Smooth muscle cell (in vitro differentiated cells): Measurements from ENCODE around the gene GPR179. TPM values are rescaled to one million over a fixed set of nuclear protein-coding genes. Genes with fewer than 3 reads are reported as not detected.

Experiments
- DNase-seq: peaks from one replicate; lab custom pipeline; 2025; ENCODE audit not compliant: unreplicated experiment; lab: John Stamatoyannopoulos, UW
- H2AFZ ChIP-seq: fragments of 200-600 bp; sonication (generic); 2 replicates; pipeline ENCODE4 v1.6.0; 2016; ENCODE audit warnings: antibody characterized with exemption, low read depth, mild to moderate bottlenecking
- H3F3A ChIP-seq: fragments of 200-600 bp; sonication (generic); 2 replicates; pipeline ENCODE4 v1.6.0; 2017; ENCODE audit warnings: antibody characterized with exemption, low read depth
- H3K27ac ChIP-seq: fragments of 200-600 bp; sonication (generic); 2 replicates; pipeline ENCODE4 v1.5.1; 2016; ENCODE audit warnings: low read depth, mild to moderate bottlenecking
- H3K27me3 ChIP-seq: fragments of 200-600 bp; sonication (generic); 2 replicates; pipeline ENCODE4 v1.6.1; 2016; ENCODE audit warnings: low read depth, mild to moderate bottlenecking
- H3K36me3 ChIP-seq: fragments of 200-600 bp; sonication (generic); 2 replicates; pipeline ENCODE4 v1.5.1; 2016; ENCODE audit warnings: low read depth
- H3K4me1 ChIP-seq: fragments of 200-600 bp; sonication (generic); 2 replicates; pipeline ENCODE4 v1.5.1; 2016; ENCODE audit warnings: low read depth
- H3K4me2 ChIP-seq: fragments of 200-600 bp; sonication (generic); 2 replicates; pipeline ENCODE4 v1.6.0; 2016; ENCODE audit warnings: mild to moderate bottlenecking
- H3K4me3 ChIP-seq: fragments of 200-600 bp; sonication (generic); 2 replicates; pipeline ENCODE4 v1.5.1; 2016; ENCODE audit warnings: mild to moderate bottlenecking
- H3K79me2 ChIP-seq: fragments of 200-600 bp; sonication (generic); 2 replicates; pipeline ENCODE4 v1.6.0; 2016; ENCODE audit warnings: low read depth, mild to moderate bottlenecking
- H3K9ac ChIP-seq: fragments of 200-600 bp; sonication (generic); 2 replicates; pipeline ENCODE4 v1.6.0; 2016; ENCODE audit warnings: low read depth
- H3K9me3 ChIP-seq: fragments of 200-600 bp; sonication (generic); replicated peaks from 2 replicates; pipeline ENCODE4 v1.5.1; 2016; ENCODE audit warnings: low read depth
- H4K20me1 ChIP-seq: fragments of 200-600 bp; sonication (generic); 2 replicates; pipeline ENCODE4 v1.6.0; 2016; ENCODE audit warnings: low read depth
- WGBS: methylation state at CpG from one replicate; pipeline ENCODE4 v1.1.7; 2016; ENCODE audit warnings: low lambda C conversion rate; 5-methylcytosine and 5-hydroxymethylcytosine counted together
- polyA plus RNA-seq: library from polyadenylated mRNA; unstranded; fragments of >200 nt; fragmentation: Nextera tagmentation; extraction: Ambion mirVana; gene quantifications from 2 replicates; pipeline ENCODE4 v1.2.1, GENCODE V29; 2016
- total RNA-seq: library from RNA; depleted of rRNA; stranded (reverse); fragments of >200 nt; gene quantifications from 2 replicates; pipeline ENCODE4 v1.2.3, GENCODE V29; 2014
- TF ChIP-seq, protein P1 (sequence below): fragments of 200-600 bp; sonication (generic); IDR thresholded peaks from 2 replicates; pipeline ENCODE4 v1.5.1; 2017; ENCODE audit warnings: borderline replicate concordance, mild to moderate bottlenecking, antibody characterized with exemption; ENCODE audit not compliant: insufficient read depth, poor library complexity, severe bottlenecking

The GPR179 gene, protein sequence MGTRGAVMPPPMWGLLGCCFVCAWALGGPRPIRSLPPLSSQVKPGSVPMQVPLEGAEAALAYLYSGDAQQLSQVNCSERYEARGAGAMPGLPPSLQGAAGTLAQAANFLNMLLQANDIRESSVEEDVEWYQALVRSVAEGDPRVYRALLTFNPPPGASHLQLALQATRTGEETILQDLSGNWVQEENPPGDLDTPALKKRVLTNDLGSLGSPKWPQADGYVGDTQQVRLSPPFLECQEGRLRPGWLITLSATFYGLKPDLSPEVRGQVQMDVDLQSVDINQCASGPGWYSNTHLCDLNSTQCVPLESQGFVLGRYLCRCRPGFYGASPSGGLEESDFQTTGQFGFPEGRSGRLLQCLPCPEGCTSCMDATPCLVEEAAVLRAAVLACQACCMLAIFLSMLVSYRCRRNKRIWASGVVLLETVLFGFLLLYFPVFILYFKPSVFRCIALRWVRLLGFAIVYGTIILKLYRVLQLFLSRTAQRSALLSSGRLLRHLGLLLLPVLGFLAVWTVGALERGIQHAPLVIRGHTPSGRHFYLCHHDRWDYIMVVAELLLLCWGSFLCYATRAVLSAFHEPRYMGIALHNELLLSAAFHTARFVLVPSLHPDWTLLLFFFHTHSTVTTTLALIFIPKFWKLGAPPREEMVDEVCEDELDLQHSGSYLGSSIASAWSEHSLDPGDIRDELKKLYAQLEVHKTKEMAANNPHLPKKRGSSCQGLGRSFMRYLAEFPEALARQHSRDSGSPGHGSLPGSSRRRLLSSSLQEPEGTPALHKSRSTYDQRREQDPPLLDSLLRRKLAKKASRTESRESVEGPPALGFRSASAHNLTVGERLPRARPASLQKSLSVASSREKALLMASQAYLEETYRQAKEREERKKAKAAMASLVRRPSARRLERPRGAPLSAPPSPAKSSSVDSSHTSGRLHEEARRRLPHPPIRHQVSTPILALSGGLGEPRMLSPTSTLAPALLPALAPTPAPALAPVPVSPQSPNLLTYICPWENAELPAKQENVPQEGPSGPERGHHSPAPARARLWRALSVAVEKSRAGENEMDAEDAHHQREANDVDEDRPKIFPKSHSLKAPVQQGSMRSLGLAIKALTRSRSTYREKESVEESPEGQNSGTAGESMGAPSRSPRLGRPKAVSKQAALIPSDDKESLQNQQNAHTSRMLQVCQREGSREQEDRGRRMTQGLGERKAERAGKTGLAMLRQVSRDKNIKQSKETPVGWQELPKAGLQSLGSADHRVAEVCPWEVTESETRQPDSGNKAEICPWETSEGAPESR (N-terminal part only)
- total RNA-seq: not detected in 2 replicates
- 0.04 TPM in 1 of 2 replicates, not detected in the other for polyA plus RNA-seq

DNA sequence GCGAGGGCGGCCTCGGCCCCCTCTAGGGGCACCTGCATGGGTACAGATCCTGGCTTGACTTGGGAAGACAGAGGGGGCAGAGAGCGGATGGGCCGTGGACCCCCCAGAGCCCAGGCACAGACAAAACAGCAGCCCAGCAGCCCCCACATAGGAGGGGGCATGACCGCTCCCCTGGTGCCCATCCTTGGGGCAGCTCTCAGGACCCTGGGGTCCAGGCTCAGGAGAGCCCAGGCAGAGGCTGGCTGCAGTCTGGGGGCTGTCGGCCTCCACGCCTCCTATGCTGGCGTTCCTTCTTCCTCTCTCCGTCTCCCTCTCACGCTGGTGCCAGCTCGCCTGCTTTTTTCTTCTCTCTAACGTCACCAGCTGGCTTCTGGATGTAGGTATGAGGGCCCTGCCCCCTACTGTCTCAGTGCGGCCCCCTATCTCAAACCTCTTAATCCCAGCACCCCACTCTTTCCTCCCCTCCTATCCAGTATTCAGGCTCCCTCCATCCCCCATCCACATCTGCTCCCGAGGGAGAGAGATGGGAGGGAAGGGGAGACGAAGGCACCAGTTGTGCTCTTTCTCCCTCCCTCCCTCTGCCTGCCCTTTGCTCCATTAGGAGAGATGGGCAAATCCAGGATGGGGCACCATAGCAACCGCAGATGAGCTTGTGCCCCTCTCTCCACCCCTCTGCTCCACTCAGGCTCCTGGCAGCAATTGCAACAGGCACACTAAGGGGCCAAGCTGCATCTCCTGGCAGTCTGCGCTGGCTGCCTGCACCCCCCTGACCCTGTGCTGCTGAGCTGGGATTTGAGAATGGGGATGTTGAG is at the start of gene GPR179:
GPR179 (minus strand) TSS at position 349 of the 812 bp plus-strand sequence; CDS start at position 182, 167 bp downstream.
- TF ChIP-seq, protein P1, sequence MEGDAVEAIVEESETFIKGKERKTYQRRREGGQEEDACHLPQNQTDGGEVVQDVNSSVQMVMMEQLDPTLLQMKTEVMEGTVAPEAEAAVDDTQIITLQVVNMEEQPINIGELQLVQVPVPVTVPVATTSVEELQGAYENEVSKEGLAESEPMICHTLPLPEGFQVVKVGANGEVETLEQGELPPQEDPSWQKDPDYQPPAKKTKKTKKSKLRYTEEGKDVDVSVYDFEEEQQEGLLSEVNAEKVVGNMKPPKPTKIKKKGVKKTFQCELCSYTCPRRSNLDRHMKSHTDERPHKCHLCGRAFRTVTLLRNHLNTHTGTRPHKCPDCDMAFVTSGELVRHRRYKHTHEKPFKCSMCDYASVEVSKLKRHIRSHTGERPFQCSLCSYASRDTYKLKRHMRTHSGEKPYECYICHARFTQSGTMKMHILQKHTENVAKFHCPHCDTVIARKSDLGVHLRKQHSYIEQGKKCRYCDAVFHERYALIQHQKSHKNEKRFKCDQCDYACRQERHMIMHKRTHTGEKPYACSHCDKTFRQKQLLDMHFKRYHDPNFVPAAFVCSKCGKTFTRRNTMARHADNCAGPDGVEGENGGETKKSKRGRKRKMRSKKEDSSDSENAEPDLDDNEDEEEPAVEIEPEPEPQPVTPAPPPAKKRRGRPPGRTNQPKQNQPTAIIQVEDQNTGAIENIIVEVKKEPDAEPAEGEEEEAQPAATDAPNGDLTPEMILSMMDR: no peak
- Histone ChIP-seq H3K36me3 (no peaks in the 10 kb centered on the region), H2AFZ (no peak within 1 kb of the TSS), H3F3A (no peaks in the 10 kb centered on the region), H3K27ac (no peak within 1 kb of the TSS), H3K79me2 (no peaks in the 10 kb centered on the region), H3K9me3 (no peaks in the 10 kb centered on the region), H3K27me3 (no peaks in the 10 kb centered on the region), H3K4me2 (no peak within 1 kb of the TSS), H3K4me1 (no peaks in the 10 kb centered on the region), H3K9ac (no peak within 1 kb of the TSS), H3K4me3 (no peak within 1 kb of the TSS), H4K20me1 (no peaks in the 10 kb centered on the region)
- DNase-seq: no peak
- 86% methylated on average over 17 of the region's 18 CpGs for WGBS

DNA sequence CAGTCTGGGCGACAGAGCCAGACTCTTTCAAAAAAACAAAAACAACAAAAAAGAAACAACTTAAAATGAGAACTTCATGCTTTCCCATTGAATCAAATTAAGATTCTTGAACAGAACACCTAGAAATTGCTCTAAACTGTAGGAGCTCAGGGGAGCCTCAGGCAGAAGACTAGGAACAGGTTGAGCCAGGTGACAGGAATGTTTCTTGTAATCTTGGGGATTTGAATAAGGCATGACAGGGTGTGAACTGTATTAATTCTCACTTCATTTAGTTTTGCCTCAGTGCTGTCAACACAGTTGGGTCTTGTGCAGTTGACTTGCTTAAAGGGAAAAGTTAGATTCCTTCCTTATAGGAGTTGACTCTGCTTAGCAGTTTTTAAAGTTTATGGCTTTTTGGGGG is 35.7 kb upstream of the GPR179 start:
- H3K79me2 ChIP-seq: no peaks in the 10 kb centered on the region
- H3K27me3 ChIP-seq: no peaks in the 10 kb centered on the region
- no peak overlapping the region for H3K9ac ChIP-seq
- 79% methylated on average over 1 of the region's 1 CpG for WGBS
- no peak overlapping the region for H3K4me3 ChIP-seq
- TF ChIP-seq, protein P1: no peak
- H3K9me3 ChIP-seq: no peaks in the 10 kb centered on the region
- no peak for DNase-seq
- no peak overlapping the region for H3K4me2 ChIP-seq
- H2AFZ ChIP-seq: no peak overlapping the region
- H4K20me1 ChIP-seq: no peaks in the 10 kb centered on the region
- peaks cover 12% of the 10 kb centered on the region for H3K36me3 ChIP-seq
- H3F3A ChIP-seq: no peaks in the 10 kb centered on the region
- no peak overlapping the region for H3K27ac ChIP-seq
- H3K4me1 ChIP-seq: no peaks in the 10 kb centered on the region

GRCh38 chr17:38369124-38369886 is 25.5 kb upstream of the GPR179 start:
- H3K4me1 ChIP-seq: no peaks in the 10 kb centered on the region
- no peak for DNase-seq
- no peaks in the 10 kb centered on the region for H3F3A ChIP-seq
- no peak overlapping the region for H3K9ac ChIP-seq
- no peaks in the 10 kb centered on the region for H3K9me3 ChIP-seq
- H3K4me2 ChIP-seq: no peak overlapping the region
- H4K20me1 ChIP-seq: peaks cover 5% of the 10 kb centered on the region
- no peak overlapping the region for H3K27ac ChIP-seq
- no peak overlapping the region for H2AFZ ChIP-seq
- H3K36me3 ChIP-seq: peaks cover 2% of the 10 kb centered on the region
- no peaks in the 10 kb centered on the region for H3K27me3 ChIP-seq
- WGBS: 97% methylated on average over 8 of the region's 8 CpGs
- H3K4me3 ChIP-seq: no peak overlapping the region
- TF ChIP-seq, protein P1: no peak
- H3K79me2 ChIP-seq: no peaks in the 10 kb centered on the region
